ENCODE results near the gene COL19A1.

DNA sequence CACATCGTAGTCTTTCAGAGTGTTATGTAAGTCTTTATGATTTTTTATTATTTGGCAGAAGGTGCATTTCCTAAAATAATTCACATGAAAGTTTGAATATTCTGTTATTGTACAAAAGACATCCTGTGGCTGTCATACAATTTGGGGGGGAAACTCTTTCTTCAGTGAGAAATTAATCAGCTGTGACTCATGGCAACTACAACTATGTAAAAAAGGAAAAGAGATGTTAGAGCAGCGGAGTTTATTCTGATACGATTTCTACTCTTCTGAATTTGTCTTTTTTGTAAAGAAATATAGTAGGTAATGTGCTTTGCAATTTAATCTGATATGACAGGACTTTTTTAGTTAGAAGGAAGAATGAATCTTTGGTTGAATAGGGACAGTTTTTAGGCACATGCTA is 14.2 kb downstream of the COL19A1 start:
- TF ChIP-seq, protein P1, sequence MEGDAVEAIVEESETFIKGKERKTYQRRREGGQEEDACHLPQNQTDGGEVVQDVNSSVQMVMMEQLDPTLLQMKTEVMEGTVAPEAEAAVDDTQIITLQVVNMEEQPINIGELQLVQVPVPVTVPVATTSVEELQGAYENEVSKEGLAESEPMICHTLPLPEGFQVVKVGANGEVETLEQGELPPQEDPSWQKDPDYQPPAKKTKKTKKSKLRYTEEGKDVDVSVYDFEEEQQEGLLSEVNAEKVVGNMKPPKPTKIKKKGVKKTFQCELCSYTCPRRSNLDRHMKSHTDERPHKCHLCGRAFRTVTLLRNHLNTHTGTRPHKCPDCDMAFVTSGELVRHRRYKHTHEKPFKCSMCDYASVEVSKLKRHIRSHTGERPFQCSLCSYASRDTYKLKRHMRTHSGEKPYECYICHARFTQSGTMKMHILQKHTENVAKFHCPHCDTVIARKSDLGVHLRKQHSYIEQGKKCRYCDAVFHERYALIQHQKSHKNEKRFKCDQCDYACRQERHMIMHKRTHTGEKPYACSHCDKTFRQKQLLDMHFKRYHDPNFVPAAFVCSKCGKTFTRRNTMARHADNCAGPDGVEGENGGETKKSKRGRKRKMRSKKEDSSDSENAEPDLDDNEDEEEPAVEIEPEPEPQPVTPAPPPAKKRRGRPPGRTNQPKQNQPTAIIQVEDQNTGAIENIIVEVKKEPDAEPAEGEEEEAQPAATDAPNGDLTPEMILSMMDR (IDR thresholded peaks at IDR 0.05) = no peak
- TF ChIP-seq POLR2A (IDR thresholded peaks at IDR 0.05) = no peak
- no peak for TF ChIP-seq EP300 (IDR thresholded peaks at IDR 0.05)

All from ovary (tissue), 3 donors.